Liver (tissue), 9 donors: ENCODE measurements around the gene DCDC1. TPM values are rescaled to one million over a fixed set of nuclear protein-coding genes. Genes with fewer than 3 reads are reported as not detected.

Source experiments
- DNase-seq: peaks from one replicate; pipeline ENCODE4 v3.0.0-alpha.2; 2017; ENCODE audit warnings: low spot score
- H3K27ac ChIP-seq, 2 donors: one replicate each; pipeline ENCODE4 v1.7.0; 2013; ENCODE audit warnings: inconsistent platforms in 2 of 2, low read length in 2 of 2, control low read depth in 1 of 2, low read depth in 1 of 2, mild to moderate bottlenecking in 1 of 2
- H3K27me3 ChIP-seq, 4 donors: one replicate each; pipeline versions ENCODE4 v1.6.1 to v1.7.0; 2013; ENCODE audit warnings: low read length in 3 of 4, inconsistent platforms in 1 of 4, mild to moderate bottlenecking in 1 of 4, moderate library complexity in 1 of 4; ENCODE audit not compliant: control insufficient read depth in 4 of 4, insufficient read depth in 4 of 4
- H3K36me3 ChIP-seq, 4 donors: one replicate each; pipeline versions ENCODE4 v1.6.1 to v1.7.0; 2013; ENCODE audit warnings: low read length in 3 of 4, mild to moderate bottlenecking in 3 of 4, low read depth in 1 of 4, moderate library complexity in 1 of 4; ENCODE audit not compliant: control insufficient read depth in 4 of 4, insufficient read depth in 3 of 4
- H3K4me1 ChIP-seq, 4 donors: one replicate each; pipeline versions ENCODE4 v1.6.1 to v1.7.0; 2013; ENCODE audit warnings: low read length in 3 of 4, mild to moderate bottlenecking in 3 of 4, moderate library complexity in 1 of 4; ENCODE audit not compliant: control insufficient read depth in 4 of 4, insufficient read depth in 4 of 4
- H3K4me3 ChIP-seq, 3 donors: one replicate each; pipeline versions ENCODE4 v1.6.1 to v1.7.0; 2013; ENCODE audit warnings: low read length in 3 of 3, control low read depth in 1 of 3, low read depth in 1 of 3, mild to moderate bottlenecking in 1 of 3
- H3K9ac ChIP-seq, 2 donors: one replicate each; pipeline ENCODE4 v1.7.0; 2013; ENCODE audit warnings: low read length in 2 of 2, mild to moderate bottlenecking in 2 of 2, moderate library complexity in 2 of 2, control low read depth in 1 of 2, low read depth in 1 of 2
- H3K9me3 ChIP-seq, 4 donors: one replicate each; pipeline versions ENCODE4 v1.6.1 to v1.7.0; 2013; ENCODE audit warnings: low read length in 3 of 4; ENCODE audit not compliant: control insufficient read depth in 4 of 4
- CTCF ChIP-seq: fragments of 150-350 bp; IDR thresholded peaks from 2 replicates; pipeline ENCODE4 v1.5.1; 2017; ENCODE audit warnings: improper control_type of control experiment, low read depth, low read length; ENCODE audit not compliant: missing input control
- EGR1 ChIP-seq, 2 donors: IDR thresholded peaks; 2 replicates each; pipeline ENCODE4 v1.6.1; 2016 to 2018; ENCODE audit warnings: antibody characterized with exemption in 2 of 2, low read depth in 2 of 2
- FOXA1 ChIP-seq: IDR thresholded peaks from 2 replicates; pipeline ENCODE4 v1.6.1; 2016; ENCODE audit warnings: antibody characterized with exemption
- FOXA2 ChIP-seq: IDR thresholded peaks from 2 replicates; pipeline ENCODE4 v1.6.1; 2016; ENCODE audit warnings: antibody characterized with exemption
- GABPA ChIP-seq, 2 donors: IDR thresholded peaks in 1 of 2; conservative IDR thresholded peaks in 1 of 2; 2 replicates each; pipeline ENCODE4 v1.6.1; 2016; ENCODE audit warnings: antibody characterized with exemption in 2 of 2, mild to moderate bottlenecking in 1 of 2, moderate library complexity in 1 of 2
- HNF4A ChIP-seq, 2 donors: conservative IDR thresholded peaks; 2 replicates each; pipeline ENCODE4 v1.6.1; 2016; ENCODE audit warnings: antibody characterized with exemption in 2 of 2, mild to moderate bottlenecking in 2 of 2
- HNF4G ChIP-seq: IDR thresholded peaks from 2 replicates; pipeline ENCODE4 v1.6.1; 2016; ENCODE audit warnings: antibody characterized with exemption
- JUND ChIP-seq, 2 donors: IDR thresholded peaks; 2 replicates each; pipeline ENCODE4 v1.6.1; 2016; ENCODE audit warnings: antibody characterized with exemption in 2 of 2
- MAX ChIP-seq: IDR thresholded peaks from 2 replicates; pipeline ENCODE4 v1.6.1; 2016; ENCODE audit warnings: antibody characterized with exemption
- NR2F2 ChIP-seq: IDR thresholded peaks from 2 replicates; pipeline ENCODE4 v1.6.1; 2016; ENCODE audit warnings: antibody characterized with exemption
- RAD21 ChIP-seq, 2 donors: IDR thresholded peaks; 2 replicates each; pipeline ENCODE4 v1.6.1; 2016; ENCODE audit warnings: antibody characterized with exemption in 2 of 2, mild to moderate bottlenecking in 2 of 2
- RXRA ChIP-seq, 2 donors: IDR thresholded peaks; 2 replicates each; pipeline ENCODE4 v1.6.1; 2017 to 2018; ENCODE audit warnings: antibody characterized with exemption in 2 of 2, mild to moderate bottlenecking in 1 of 2
- SP1 ChIP-seq: IDR thresholded peaks from 2 replicates; pipeline ENCODE4 v1.6.1; 2018; ENCODE audit warnings: antibody characterized with exemption, mild to moderate bottlenecking
- TAF1 ChIP-seq: conservative IDR thresholded peaks from 2 replicates; pipeline ENCODE4 v1.6.1; 2016; ENCODE audit warnings: antibody characterized with exemption, mild to moderate bottlenecking
- YY1 ChIP-seq: IDR thresholded peaks from 2 replicates; pipeline ENCODE4 v1.6.1; 2016; ENCODE audit warnings: antibody characterized with exemption, mild to moderate bottlenecking
- WGBS: extraction: QIAGEN DNeasy Blood & Tissue Kit; methylation state at CpG from one replicate; pipeline ENCODE4 v1.1.7; 2013; 5-methylcytosine and 5-hydroxymethylcytosine counted together
- polyA plus RNA-seq, 2 donors: library from polyadenylated mRNA; stranded (reverse) in 1 of 2; unstranded in 1 of 2; fragments of 200-250 nt in 1 of 2; fragments of >200 nt in 1 of 2; fragmentation: Nextera tagmentation in 1 of 2; extraction: Ambion mirVana in 1 of 2; gene quantifications; one replicate each; pipeline versions ENCODE4 v1.2.1 to v1.2.3, GENCODE V29; 2013 to 2015
- total RNA-seq, 2 donors: library from RNA; depleted of rRNA; stranded (reverse); fragments of >200 nt; gene quantifications; one replicate each; pipeline ENCODE4 v1.2.3, GENCODE V29; 2014
- TF ChIP-seq, protein P1 (sequence below): IDR thresholded peaks from 2 replicates; pipeline ENCODE4 v1.6.1; 2016; ENCODE audit warnings: antibody characterized with exemption, mild to moderate bottlenecking
- TF ChIP-seq, protein P2 (sequence below): IDR thresholded peaks from 2 replicates; pipeline ENCODE4 v1.6.1; 2016; ENCODE audit warnings: antibody characterized with exemption
- TF ChIP-seq, protein P3 (sequence below): IDR thresholded peaks from 2 replicates; pipeline ENCODE4 v1.6.1; 2016; ENCODE audit warnings: antibody characterized with exemption
- donor health status: healthy.
- donor health status: healthy.
- donor health status: healthy.
- donor health status: healthy.
- donor health status: healthy.

The DCDC1 gene
- total and polyA plus RNA-seq, 4 donors = 0.38 to 3.5 (median 2.0) TPM

DNA sequence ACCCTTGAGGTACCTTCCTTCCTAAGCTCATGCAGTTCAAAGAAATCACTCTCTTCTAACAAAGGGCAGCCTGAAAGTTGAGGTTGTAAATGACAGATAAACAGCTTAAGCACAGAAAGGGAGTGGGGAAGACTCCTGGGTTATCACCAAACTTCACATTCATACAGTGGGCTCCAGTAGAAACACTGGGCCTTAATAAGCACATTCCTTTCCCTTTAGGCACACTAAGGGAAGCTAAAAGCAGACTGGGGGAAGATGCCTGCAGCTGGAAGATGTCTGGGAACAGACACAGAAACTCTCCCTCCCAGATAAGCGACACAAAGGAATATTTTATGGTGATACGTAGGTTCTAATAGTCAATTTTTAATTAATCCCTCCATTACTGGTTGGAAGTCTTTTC, 433.0 kb downstream of the DCDC1 start (continued):
- TF ChIP-seq, protein P1, sequence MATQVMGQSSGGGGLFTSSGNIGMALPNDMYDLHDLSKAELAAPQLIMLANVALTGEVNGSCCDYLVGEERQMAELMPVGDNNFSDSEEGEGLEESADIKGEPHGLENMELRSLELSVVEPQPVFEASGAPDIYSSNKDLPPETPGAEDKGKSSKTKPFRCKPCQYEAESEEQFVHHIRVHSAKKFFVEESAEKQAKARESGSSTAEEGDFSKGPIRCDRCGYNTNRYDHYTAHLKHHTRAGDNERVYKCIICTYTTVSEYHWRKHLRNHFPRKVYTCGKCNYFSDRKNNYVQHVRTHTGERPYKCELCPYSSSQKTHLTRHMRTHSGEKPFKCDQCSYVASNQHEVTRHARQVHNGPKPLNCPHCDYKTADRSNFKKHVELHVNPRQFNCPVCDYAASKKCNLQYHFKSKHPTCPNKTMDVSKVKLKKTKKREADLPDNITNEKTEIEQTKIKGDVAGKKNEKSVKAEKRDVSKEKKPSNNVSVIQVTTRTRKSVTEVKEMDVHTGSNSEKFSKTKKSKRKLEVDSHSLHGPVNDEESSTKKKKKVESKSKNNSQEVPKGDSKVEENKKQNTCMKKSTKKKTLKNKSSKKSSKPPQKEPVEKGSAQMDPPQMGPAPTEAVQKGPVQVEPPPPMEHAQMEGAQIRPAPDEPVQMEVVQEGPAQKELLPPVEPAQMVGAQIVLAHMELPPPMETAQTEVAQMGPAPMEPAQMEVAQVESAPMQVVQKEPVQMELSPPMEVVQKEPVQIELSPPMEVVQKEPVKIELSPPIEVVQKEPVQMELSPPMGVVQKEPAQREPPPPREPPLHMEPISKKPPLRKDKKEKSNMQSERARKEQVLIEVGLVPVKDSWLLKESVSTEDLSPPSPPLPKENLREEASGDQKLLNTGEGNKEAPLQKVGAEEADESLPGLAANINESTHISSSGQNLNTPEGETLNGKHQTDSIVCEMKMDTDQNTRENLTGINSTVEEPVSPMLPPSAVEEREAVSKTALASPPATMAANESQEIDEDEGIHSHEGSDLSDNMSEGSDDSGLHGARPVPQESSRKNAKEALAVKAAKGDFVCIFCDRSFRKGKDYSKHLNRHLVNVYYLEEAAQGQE = no peak
- TF ChIP-seq, protein P2, sequence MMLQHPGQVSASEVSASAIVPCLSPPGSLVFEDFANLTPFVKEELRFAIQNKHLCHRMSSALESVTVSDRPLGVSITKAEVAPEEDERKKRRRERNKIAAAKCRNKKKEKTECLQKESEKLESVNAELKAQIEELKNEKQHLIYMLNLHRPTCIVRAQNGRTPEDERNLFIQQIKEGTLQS = no peak
- TF ChIP-seq RXRA (IDR thresholded peaks at IDR 0.05) = no peak

DNA sequence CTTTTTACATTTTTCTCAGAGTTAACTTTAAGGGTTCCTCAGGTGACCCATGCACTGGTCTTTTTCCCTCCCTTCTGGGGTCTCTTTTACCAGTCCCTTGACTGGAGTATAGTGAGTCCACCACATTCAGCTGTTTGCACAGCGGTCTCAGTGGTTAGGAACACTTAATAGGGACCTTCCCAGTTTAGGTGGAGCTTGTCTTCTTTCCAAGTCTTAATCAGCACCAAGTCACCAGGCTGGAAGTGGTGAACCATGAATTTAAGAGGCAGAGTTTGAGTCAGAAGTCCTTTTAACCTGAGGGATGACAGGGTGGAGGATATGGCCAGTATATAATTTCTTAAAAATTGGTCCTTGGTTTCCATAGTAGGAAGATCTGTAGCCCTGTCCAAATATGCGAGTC, 433.7 kb downstream of the DCDC1 start:
- H3K36me3 ChIP-seq = no peaks in the 10 kb centered on the region
- WGBS = 93% methylated on average over 2 of the region's 2 CpGs
- DNase-seq = no peak
- no peak overlapping the region for H3K9ac ChIP-seq
- H3K27me3 ChIP-seq = no peaks in the 10 kb centered on the region
- H3K9me3 ChIP-seq = no peaks in the 10 kb centered on the region
- no peak overlapping the region for H3K27ac ChIP-seq
- H3K4me1 ChIP-seq = no peaks in the 10 kb centered on the region
- TF ChIP-seq, protein P3, sequence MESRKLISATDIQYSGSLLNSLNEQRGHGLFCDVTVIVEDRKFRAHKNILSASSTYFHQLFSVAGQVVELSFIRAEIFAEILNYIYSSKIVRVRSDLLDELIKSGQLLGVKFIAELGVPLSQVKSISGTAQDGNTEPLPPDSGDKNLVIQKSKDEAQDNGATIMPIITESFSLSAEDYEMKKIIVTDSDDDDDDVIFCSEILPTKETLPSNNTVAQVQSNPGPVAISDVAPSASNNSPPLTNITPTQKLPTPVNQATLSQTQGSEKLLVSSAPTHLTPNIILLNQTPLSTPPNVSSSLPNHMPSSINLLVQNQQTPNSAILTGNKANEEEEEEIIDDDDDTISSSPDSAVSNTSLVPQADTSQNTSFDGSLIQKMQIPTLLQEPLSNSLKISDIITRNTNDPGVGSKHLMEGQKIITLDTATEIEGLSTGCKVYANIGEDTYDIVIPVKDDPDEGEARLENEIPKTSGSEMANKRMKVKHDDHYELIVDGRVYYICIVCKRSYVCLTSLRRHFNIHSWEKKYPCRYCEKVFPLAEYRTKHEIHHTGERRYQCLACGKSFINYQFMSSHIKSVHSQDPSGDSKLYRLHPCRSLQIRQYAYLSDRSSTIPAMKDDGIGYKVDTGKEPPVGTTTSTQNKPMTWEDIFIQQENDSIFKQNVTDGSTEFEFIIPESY = no peak
- TF ChIP-seq EGR1 (IDR thresholded peaks at IDR 0.05; ENCODE audit: low read depth in 2 of 2) (no peak), SP1 (no peak), FOXA2 (no peak), RAD21 (IDR thresholded peaks at IDR 0.05) (no peak), NR2F2 (no peak), CTCF (no peak), RXRA (IDR thresholded peaks at IDR 0.05) (no peak), JUND (IDR thresholded peaks at IDR 0.05) (no peak), FOXA1 (no peak), GABPA (IDR thresholded peaks at IDR 0.05 in 1 of 2, conservative IDR thresholded peaks at IDR 0.05 in 1 of 2) (no peak), MAX (no peak), YY1 (no peak), HNF4A (conservative IDR thresholded peaks at IDR 0.05) (no peak), HNF4G (no peak), TAF1 (no peak)
- TF ChIP-seq, protein P2 = no peak
- TF ChIP-seq, protein P1 = no peak
- H3K4me3 ChIP-seq = no peak overlapping the region
